GM23338 (cell line): Measurements from ENCODE around the gene EXOC6B.

Source experiments
- CREB1 ChIP-seq: fragments of 250-450 bp; sonication (Bioruptor Pico); IDR thresholded peaks from 2 replicates; pipeline ENCODE4 v1.5.0; 2020; ENCODE audit warnings: low read depth, mild to moderate bottlenecking, moderate library complexity
- CTCF ChIP-seq, 2 experiments: fragments of 200-600 bp in 1 of 2; sonication (generic) in 1 of 2; conservative IDR thresholded peaks; 2 replicates each; pipeline versions ENCODE4 v1.5.1 to v1.6.1; 2016 to 2017; ENCODE audit warnings: antibody characterized with exemption in 2 of 2, low read depth in 2 of 2, mild to moderate bottlenecking in 2 of 2, moderate library complexity in 1 of 2
- ETS1 ChIP-seq: IDR thresholded peaks from 2 replicates; pipeline ENCODE4 v1.6.1; 2016; ENCODE audit warnings: antibody characterized with exemption
- EZH2 ChIP-seq: fragments of 200-600 bp; sonication (generic); IDR thresholded peaks from one replicate; pipeline ENCODE4 v1.8.0; 2017; ENCODE audit warnings: antibody characterized with exemption, mild to moderate bottlenecking, low read depth; ENCODE audit not compliant: unreplicated experiment
- EZH2phosphoT487 ChIP-seq: fragments of 200-600 bp; sonication (generic); IDR thresholded peaks from one replicate; pipeline ENCODE4 v1.8.1; 2018; ENCODE audit warnings: antibody characterized with exemption; ENCODE audit not compliant: unreplicated experiment
- JUNB ChIP-seq: IDR thresholded peaks from one replicate; pipeline ENCODE4 v1.6.1; 2016; ENCODE audit warnings: antibody characterized with exemption; ENCODE audit not compliant: unreplicated experiment
- NANOG ChIP-seq: IDR thresholded peaks from 2 replicates; pipeline ENCODE4 v1.6.1; 2016; ENCODE audit warnings: antibody characterized with exemption, borderline replicate concordance
- POLR2AphosphoS5 ChIP-seq: IDR thresholded peaks from 2 replicates; pipeline ENCODE4 v1.6.1; 2016; ENCODE audit warnings: antibody characterized with exemption, low read depth
- REST ChIP-seq: IDR thresholded peaks from one replicate; pipeline ENCODE4 v1.6.1; 2018; ENCODE audit warnings: antibody characterized with exemption; ENCODE audit not compliant: unreplicated experiment
- STAT1 ChIP-seq: IDR thresholded peaks from one replicate; pipeline ENCODE4 v1.6.1; 2016; ENCODE audit warnings: antibody characterized with exemption; ENCODE audit not compliant: unreplicated experiment
- ZNF114 ChIP-seq: fragments of 250-450 bp; sonication (Bioruptor Pico); IDR thresholded peaks from 2 replicates; pipeline ENCODE4 v1.5.0; 2020; ENCODE audit warnings: mild to moderate bottlenecking, moderate library complexity
- ZNF331 ChIP-seq: fragments of 250-450 bp; sonication (Bioruptor Pico); IDR thresholded peaks from 2 replicates; pipeline ENCODE4 v1.5.0; 2020; ENCODE audit warnings: low read depth, mild to moderate bottlenecking, moderate library complexity

GRCh38 chr2:72145658-72146329 is 680.0 kb downstream of the EXOC6B start:
- TF ChIP-seq CTCF (conservative IDR thresholded peaks at IDR 0.05; ENCODE audit: low read depth in 2 of 2): no peak
- TF ChIP-seq EZH2: peak; percentile 91
- TF ChIP-seq POLR2AphosphoS5: no peak
- TF ChIP-seq JUNB: no peak
- TF ChIP-seq CREB1 (CRISPR knock-in tag): no peak
- no peak for TF ChIP-seq STAT1
- TF ChIP-seq EZH2phosphoT487: no peak
- no peak for TF ChIP-seq REST
- TF ChIP-seq ZNF331 (CRISPR knock-in tag): no peak
- no peak for TF ChIP-seq ETS1
- TF ChIP-seq NANOG: no peak
- TF ChIP-seq ZNF114 (CRISPR knock-in tag): no peak
